Hair follicle dermal papilla cell (primary cell): ENCODE measurements around the gene PLEKHA4. TPM values are rescaled to one million over a fixed set of nuclear protein-coding genes. Genes with fewer than 3 reads are reported as not detected.

Experiments
- small RNA-seq: library from RNA; depleted of rRNA; stranded (forward); fragments of <200 nt; gene quantifications from one replicate; pipeline ENCODE3, GENCODE V24; 2012
- total RNA-seq: library from RNA; depleted of rRNA; stranded (reverse); fragments of >200 nt; gene quantifications from 2 replicates; pipeline ENCODE4 v1.2.3, GENCODE V29; 2012

Gene PLEKHA4
- 15.7 and 20.8 TPM in 2 replicates for total RNA-seq

DNA sequence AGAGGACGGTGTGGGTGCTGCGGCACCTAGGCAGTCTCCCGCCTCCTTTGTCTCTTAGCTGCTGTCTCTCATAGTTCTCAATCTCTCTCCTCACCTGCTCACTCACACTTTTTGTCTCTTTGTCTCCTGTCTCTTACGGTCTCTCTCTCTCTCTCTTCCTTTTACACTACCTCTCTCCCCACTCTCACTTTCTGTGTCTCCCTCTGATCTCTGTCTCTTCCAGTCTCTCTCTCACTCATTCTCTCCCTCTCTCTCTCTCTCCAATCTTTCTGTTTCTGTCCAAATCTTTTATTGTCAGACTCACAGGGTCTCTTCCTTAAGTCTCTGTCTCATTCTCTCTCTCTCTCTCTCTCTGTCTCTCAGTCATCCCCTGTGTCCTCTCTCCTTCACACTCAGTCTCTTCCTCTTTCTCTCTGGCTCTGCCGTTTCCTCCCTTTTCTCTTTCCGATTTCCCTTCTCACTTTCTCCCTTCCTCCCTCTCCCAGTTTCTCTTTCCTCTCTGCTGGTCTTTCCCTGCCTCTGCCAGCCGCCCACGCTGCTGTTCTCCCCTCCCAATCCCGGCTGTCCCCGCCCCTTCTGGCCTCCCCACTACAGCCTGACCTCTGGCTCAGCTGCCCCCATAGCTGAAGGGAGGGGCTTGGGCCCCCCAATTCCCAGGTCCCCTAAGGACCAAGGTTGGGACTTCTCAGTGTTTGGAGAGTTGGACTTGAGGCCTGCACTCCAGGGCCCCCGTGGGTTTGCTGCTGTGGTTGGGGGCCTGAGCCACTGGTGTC is at the start of gene PLEKHA4:
TSS of gene PLEKHA4 (minus strand) at position 504 of the 773 bp plus-strand sequence. CDS start 997 bp downstream, outside the sequence.

DNA sequence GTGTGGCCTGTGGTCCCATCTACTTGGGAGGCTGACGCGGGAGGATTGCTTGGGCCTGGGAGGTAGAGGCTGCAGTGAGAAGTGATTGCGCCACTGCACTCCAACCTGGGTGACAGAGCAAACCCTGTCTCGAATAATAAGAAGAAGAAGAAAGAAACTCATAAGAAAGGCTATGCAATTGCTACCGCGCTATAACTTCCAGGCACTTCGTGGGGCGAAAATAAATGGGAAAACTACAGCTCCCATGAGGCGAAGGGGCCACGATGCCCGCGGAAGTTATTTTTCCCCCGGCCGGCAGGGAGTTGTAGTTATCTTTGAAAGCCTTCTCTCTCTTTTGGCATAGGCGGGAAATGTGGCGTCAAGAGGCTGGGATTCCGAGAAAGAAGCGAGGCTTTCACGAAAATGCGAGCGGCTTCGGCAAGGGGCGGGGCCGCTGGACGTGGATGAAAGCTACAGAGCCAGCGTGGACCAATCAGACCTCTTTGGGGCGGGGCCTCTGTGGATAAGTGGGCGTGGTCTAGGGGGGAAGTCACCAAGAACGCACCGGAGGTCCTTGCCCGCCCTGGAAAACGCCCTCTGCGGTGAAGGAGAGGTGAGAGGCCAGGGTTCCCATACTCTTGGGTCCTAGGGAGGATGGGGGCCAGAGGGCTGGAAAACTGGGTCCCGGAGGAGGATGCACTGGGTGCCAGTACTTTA is 31.5 kb upstream of the PLEKHA4 start, which contains the start of gene NUCB1:
TSS of gene NUCB1 (plus strand) at position 532 of the 696 bp plus-strand sequence. CDS start 485 bp downstream, outside the sequence.

GRCh38 chr19:48872182-48872883 is 3.9 kb upstream of the PLEKHA4 start, which contains the start of gene PPP1R15A:
Gene PPP1R15A (plus strand): TSS chr19:48872421. CDS start chr19:48873234, 813 bp downstream.

GRCh38 chr19:48836089-48837017 is 32.1 kb downstream of the PLEKHA4 start, which contains the start of gene HSD17B14:
Gene HSD17B14 (minus strand): TSS chr19:48836491. CDS start chr19:48836411, 80 bp downstream.

Small RNA genes lying within 50 kb of the gene (small RNA-seq; reads per million reads assigned to genes)
- not detected for gene RNU6-317P

Other genes with a start within 250 kb of the PLEKHA4 start
- 1,307 and 1,432 TPM in 2 replicates for gene RPL18, start 249.4 kb downstream of the PLEKHA4 start, total RNA-seq
- gene SPHK2, start 249.1 kb downstream of the PLEKHA4 start, total RNA-seq, result 16.5 and 19.1 TPM in 2 replicates
- gene DBP, start 231.2 kb downstream of the PLEKHA4 start, total RNA-seq, result 7.6 and 12.3 TPM in 2 replicates
- 1.5 and 2.9 TPM in 2 replicates for gene CA11, start 222.4 kb downstream of the PLEKHA4 start, total RNA-seq
- gene NTN5, start 195.6 kb downstream of the PLEKHA4 start, total RNA-seq, result 0.32 TPM in 1 of 2 replicates, not detected in the other
- gene FUT2, start 172.6 kb downstream of the PLEKHA4 start, total RNA-seq, result under 0.01 TPM in 1 of 2 replicates, not detected in the other
- 0.97 and 1.5 TPM in 2 replicates for gene MAMSTR, start 148.9 kb downstream of the PLEKHA4 start, total RNA-seq
- 0.32 and 0.36 TPM in 2 replicates for gene RASIP1, start 128.0 kb downstream of the PLEKHA4 start, total RNA-seq
- gene IZUMO1, start 121.7 kb downstream of the PLEKHA4 start, total RNA-seq, result not detected in 2 replicates
- not detected in 2 replicates for gene FUT1, start 116.0 kb downstream of the PLEKHA4 start, total RNA-seq
- gene FGF21, start 113.1 kb downstream of the PLEKHA4 start, total RNA-seq, result not detected in 2 replicates
- gene BCAT2, start 57.6 kb downstream of the PLEKHA4 start, total RNA-seq, result 33.6 and 34.4 TPM in 2 replicates
- gene HSD17B14, start 32.1 kb downstream of the PLEKHA4 start, total RNA-seq, result 12.2 and 14.6 TPM in 2 replicates
- 86.6 and 94.5 TPM in 2 replicates for gene PPP1R15A, start 3.8 kb upstream of the PLEKHA4 start, total RNA-seq
- gene TULP2, start 30.1 kb upstream of the PLEKHA4 start, total RNA-seq, result 0.12 and 0.16 TPM in 2 replicates
- gene NUCB1, start 31.7 kb upstream of the PLEKHA4 start, total RNA-seq, result 269 and 313 TPM in 2 replicates
- not detected in 2 replicates for gene DHDH, start 65.1 kb upstream of the PLEKHA4 start, total RNA-seq
- 66.0 and 84.5 TPM in 2 replicates for gene BAX, start 86.3 kb upstream of the PLEKHA4 start, total RNA-seq
- 3,530 and 3,694 TPM in 2 replicates for gene FTL, start 96.7 kb upstream of the PLEKHA4 start, total RNA-seq
- 61.7 and 65.2 TPM in 2 replicates for gene GYS1, start 124.7 kb upstream of the PLEKHA4 start, total RNA-seq
- gene RUVBL2, start 125.3 kb upstream of the PLEKHA4 start, total RNA-seq, result 110 and 121 TPM in 2 replicates
- gene LHB, start 148.5 kb upstream of the PLEKHA4 start, total RNA-seq, result 0.49 and 0.61 TPM in 2 replicates
- gene CGB3, start 155.7 kb upstream of the PLEKHA4 start, total RNA-seq, result not detected in 2 replicates
- not detected in 2 replicates for gene CGB2, start 163.3 kb upstream of the PLEKHA4 start, total RNA-seq
- gene CGB1, start 168.3 kb upstream of the PLEKHA4 start, total RNA-seq, result not detected in 2 replicates
- gene CGB5, start 175.2 kb upstream of the PLEKHA4 start, total RNA-seq, result 0.16 TPM in 1 of 2 replicates, not detected in the other
- gene CGB8, start 180.5 kb upstream of the PLEKHA4 start, total RNA-seq, result not detected in 2 replicates
- 0.16 TPM in 1 of 2 replicates, not detected in the other for gene CGB7, start 189.1 kb upstream of the PLEKHA4 start, total RNA-seq
- gene NTF4, start 196.2 kb upstream of the PLEKHA4 start, total RNA-seq, result not detected in 2 replicates
- gene KCNA7, start 204.1 kb upstream of the PLEKHA4 start, total RNA-seq, result not detected in 2 replicates
- 128 and 129 TPM in 2 replicates for gene SNRNP70, start 216.8 kb upstream of the PLEKHA4 start, total RNA-seq
- gene LIN7B, start 245.8 kb upstream of the PLEKHA4 start, total RNA-seq, result 5.2 and 6.0 TPM in 2 replicates